ENCODE data around the gene CPE. TPM values are rescaled to one million over a fixed set of nuclear protein-coding genes. Genes with fewer than 3 reads are reported as not detected.

CPE gene
- total RNA-seq, 1 experiment from 2014 or later: 29.3 TPM

DNA sequence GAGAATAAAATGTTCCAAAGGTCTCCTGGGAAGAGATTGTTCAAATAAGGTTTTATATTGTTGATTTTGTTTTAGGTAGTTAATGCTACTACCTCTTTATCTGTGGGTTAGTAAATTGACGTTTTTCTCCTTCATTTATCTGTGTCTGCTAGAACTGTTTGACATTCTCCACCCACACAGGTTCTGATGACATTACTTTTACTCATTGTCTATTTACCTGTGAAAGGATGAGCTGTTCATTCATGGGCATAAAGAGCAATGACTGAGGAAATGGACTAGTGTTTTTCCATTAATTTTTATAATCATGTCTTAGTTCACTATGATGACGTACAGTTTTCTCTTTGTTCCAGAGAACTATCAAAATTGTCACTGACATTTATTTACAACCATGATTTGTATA is 75.6 kb downstream of the CPE start:
- no peaks in the 10 kb centered on the region for H4K20me1 ChIP-seq (ENCODE audit: insufficient read depth)
- ChIA-PET POLR2A (no interaction called here), RAD21 (ENCODE audit: low non-redundant PET in 1 of 2, low total read pairs in 2 of 2, uncharacterized antibody in 2 of 2, unreplicated experiment in 2 of 2) (no interaction called here), CTCF (no interaction called here)
- no TSS peak for BruUV-seq (replicated peaks)
- peak overlapping the region; percentile 2; the same call in 1 of the 2 replicates for H3K4me2 ChIP-seq (ENCODE audit: low read length)
- H3K9me2 ChIP-seq (ENCODE audit: insufficient read depth): no peaks in the 10 kb centered on the region
- 0 out of 4 replicates have a peak, but pooled peaks cover 0 to 7% of the 10 kb centered on the region in 2 experiments for H3K4me1 ChIP-seq (ENCODE audit: control insufficient read depth in 1 of 2, insufficient read depth in 2 of 2, low read length in 2 of 2)
- no peaks in the 10 kb centered on the region for H3K36me3 ChIP-seq (ENCODE audit: control insufficient read depth in 1 of 2, insufficient read depth in 2 of 2, low read length in 2 of 2)
- H3K9ac ChIP-seq (ENCODE audit: low read length): no peak overlapping the region
- TF ChIP-seq EGR1 (IDR thresholded peaks at IDR 0.05; ENCODE audit: low read depth): 0 out of 2 replicates have a peak, but pooled peaks have one; percentile 43
- no peak for TF ChIP-seq CBX3 (IDR thresholded peaks at IDR 0.05; ENCODE audit: low read depth)
- no peaks in the 10 kb centered on the region for H3K9me3 ChIP-seq (ENCODE audit: control insufficient read depth in 1 of 2, insufficient read depth in 1 of 2, low read depth in 1 of 2, low read length in 2 of 2)
- H2AFZ ChIP-seq (ENCODE audit: low read depth, low read length, poor library complexity, severe bottlenecking): no peak overlapping the region
- intact Hi-C loops (cut with micrococcal nuclease): no loop called here
- H3K27ac ChIP-seq (ENCODE audit: low read depth, low read length): no peak overlapping the region
- no peak overlapping the region for H3K4me3 ChIP-seq (replicated peaks in 1 of 2; ENCODE audit: low read depth in 1 of 2, low read length in 2 of 2)
- ATAC-seq (no peak), DNase-seq (ENCODE audit: low read depth, low spot score) (no peak)
- no peaks in the 10 kb centered on the region for H3K27me3 ChIP-seq (ENCODE audit: insufficient read depth, low read length)
- no peaks in the 10 kb centered on the region for H3K79me2 ChIP-seq (ENCODE audit: insufficient read depth, low read length)

DNA sequence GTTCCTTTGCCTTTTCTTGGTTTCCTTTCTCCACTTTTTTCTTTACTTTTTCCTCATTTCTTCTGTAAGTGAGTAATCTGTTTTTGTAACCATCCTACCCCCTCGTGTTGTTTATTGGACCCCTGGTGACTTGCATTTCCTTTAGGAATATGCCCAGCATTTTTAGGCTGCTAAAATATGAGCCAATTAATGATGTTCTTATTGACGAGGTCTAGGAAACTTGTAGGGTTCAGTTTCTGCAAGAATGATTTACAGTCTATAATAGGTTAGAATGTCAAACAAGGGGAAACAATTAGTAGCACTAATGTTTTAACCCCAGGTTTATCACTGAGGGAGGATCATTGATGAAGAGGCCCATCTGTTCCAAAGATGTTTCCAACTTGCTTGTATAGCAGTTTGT is 79.0 kb downstream of the CPE start:
- CTCF ChIA-PET: no interaction called here
- RAD21 ChIA-PET (ENCODE audit: low non-redundant PET in 1 of 2, low total read pairs in 2 of 2, uncharacterized antibody in 2 of 2, unreplicated experiment in 2 of 2): no interaction called here
- H3K4me1 ChIP-seq (ENCODE audit: control insufficient read depth in 1 of 2, insufficient read depth in 2 of 2, low read length in 2 of 2): 0 out of 4 replicates have a peak, but pooled peaks cover 0 to 7% of the 10 kb centered on the region in 2 experiments
- no peak overlapping the region for H3K4me3 ChIP-seq (replicated peaks in 1 of 2; ENCODE audit: low read depth in 1 of 2, low read length in 2 of 2)
- H3K9me3 ChIP-seq (ENCODE audit: control insufficient read depth in 1 of 2, insufficient read depth in 1 of 2, low read depth in 1 of 2, low read length in 2 of 2): no peaks in the 10 kb centered on the region
- POLR2A ChIA-PET: no interaction called here
- no peak overlapping the region for H3K9ac ChIP-seq (ENCODE audit: low read length)
- intact Hi-C loops (cut with micrococcal nuclease): no loop called here
- H3K36me3 ChIP-seq (ENCODE audit: control insufficient read depth in 1 of 2, insufficient read depth in 2 of 2, low read length in 2 of 2): no peaks in the 10 kb centered on the region
- TF ChIP-seq, protein P1, sequence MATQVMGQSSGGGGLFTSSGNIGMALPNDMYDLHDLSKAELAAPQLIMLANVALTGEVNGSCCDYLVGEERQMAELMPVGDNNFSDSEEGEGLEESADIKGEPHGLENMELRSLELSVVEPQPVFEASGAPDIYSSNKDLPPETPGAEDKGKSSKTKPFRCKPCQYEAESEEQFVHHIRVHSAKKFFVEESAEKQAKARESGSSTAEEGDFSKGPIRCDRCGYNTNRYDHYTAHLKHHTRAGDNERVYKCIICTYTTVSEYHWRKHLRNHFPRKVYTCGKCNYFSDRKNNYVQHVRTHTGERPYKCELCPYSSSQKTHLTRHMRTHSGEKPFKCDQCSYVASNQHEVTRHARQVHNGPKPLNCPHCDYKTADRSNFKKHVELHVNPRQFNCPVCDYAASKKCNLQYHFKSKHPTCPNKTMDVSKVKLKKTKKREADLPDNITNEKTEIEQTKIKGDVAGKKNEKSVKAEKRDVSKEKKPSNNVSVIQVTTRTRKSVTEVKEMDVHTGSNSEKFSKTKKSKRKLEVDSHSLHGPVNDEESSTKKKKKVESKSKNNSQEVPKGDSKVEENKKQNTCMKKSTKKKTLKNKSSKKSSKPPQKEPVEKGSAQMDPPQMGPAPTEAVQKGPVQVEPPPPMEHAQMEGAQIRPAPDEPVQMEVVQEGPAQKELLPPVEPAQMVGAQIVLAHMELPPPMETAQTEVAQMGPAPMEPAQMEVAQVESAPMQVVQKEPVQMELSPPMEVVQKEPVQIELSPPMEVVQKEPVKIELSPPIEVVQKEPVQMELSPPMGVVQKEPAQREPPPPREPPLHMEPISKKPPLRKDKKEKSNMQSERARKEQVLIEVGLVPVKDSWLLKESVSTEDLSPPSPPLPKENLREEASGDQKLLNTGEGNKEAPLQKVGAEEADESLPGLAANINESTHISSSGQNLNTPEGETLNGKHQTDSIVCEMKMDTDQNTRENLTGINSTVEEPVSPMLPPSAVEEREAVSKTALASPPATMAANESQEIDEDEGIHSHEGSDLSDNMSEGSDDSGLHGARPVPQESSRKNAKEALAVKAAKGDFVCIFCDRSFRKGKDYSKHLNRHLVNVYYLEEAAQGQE (IDR thresholded peaks at IDR 0.05; ENCODE audit: low read depth): no peak
- TF ChIP-seq, protein P2, sequence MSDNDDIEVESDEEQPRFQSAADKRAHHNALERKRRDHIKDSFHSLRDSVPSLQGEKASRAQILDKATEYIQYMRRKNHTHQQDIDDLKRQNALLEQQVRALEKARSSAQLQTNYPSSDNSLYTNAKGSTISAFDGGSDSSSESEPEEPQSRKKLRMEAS (IDR thresholded peaks at IDR 0.05): no peak
- TF ChIP-seq ELF1 (IDR thresholded peaks at IDR 0.05; ENCODE audit: borderline replicate concordance, low read depth) (no peak), ZFX (IDR thresholded peaks at IDR 0.05) (no peak), YY1 (IDR thresholded peaks at IDR 0.05; ENCODE audit: extremely low read depth, insufficient replicate concordance, low read depth, low read length) (no peak), RAD21 (IDR thresholded peaks at IDR 0.05; ENCODE audit: low read depth) (no peak), JUND (IDR thresholded peaks at IDR 0.05) (no peak), EZH2phosphoT487 (IDR thresholded peaks at IDR 0.05; ENCODE audit: borderline replicate concordance) (no peak), TCF7L2 (IDR thresholded peaks at IDR 0.05; ENCODE audit: borderline replicate concordance, extremely low read depth, insufficient read depth, insufficient read length) (no peak)
- TF ChIP-seq, protein P3, sequence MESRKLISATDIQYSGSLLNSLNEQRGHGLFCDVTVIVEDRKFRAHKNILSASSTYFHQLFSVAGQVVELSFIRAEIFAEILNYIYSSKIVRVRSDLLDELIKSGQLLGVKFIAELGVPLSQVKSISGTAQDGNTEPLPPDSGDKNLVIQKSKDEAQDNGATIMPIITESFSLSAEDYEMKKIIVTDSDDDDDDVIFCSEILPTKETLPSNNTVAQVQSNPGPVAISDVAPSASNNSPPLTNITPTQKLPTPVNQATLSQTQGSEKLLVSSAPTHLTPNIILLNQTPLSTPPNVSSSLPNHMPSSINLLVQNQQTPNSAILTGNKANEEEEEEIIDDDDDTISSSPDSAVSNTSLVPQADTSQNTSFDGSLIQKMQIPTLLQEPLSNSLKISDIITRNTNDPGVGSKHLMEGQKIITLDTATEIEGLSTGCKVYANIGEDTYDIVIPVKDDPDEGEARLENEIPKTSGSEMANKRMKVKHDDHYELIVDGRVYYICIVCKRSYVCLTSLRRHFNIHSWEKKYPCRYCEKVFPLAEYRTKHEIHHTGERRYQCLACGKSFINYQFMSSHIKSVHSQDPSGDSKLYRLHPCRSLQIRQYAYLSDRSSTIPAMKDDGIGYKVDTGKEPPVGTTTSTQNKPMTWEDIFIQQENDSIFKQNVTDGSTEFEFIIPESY (IDR thresholded peaks at IDR 0.05; ENCODE audit: extremely low read depth, insufficient replicate concordance, low read length): no peak
- TF ChIP-seq, protein P4, sequence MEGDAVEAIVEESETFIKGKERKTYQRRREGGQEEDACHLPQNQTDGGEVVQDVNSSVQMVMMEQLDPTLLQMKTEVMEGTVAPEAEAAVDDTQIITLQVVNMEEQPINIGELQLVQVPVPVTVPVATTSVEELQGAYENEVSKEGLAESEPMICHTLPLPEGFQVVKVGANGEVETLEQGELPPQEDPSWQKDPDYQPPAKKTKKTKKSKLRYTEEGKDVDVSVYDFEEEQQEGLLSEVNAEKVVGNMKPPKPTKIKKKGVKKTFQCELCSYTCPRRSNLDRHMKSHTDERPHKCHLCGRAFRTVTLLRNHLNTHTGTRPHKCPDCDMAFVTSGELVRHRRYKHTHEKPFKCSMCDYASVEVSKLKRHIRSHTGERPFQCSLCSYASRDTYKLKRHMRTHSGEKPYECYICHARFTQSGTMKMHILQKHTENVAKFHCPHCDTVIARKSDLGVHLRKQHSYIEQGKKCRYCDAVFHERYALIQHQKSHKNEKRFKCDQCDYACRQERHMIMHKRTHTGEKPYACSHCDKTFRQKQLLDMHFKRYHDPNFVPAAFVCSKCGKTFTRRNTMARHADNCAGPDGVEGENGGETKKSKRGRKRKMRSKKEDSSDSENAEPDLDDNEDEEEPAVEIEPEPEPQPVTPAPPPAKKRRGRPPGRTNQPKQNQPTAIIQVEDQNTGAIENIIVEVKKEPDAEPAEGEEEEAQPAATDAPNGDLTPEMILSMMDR (IDR thresholded peaks at IDR 0.05 in 2 of 3, conservative IDR thresholded peaks at IDR 0.05 in 1 of 3; ENCODE audit: borderline replicate concordance in 1 of 3, insufficient read depth in 1 of 3, low read depth in 2 of 3, low read length in 2 of 3): no peak
- H3K27ac ChIP-seq (ENCODE audit: low read depth, low read length): no peak overlapping the region
- H3K9me2 ChIP-seq (ENCODE audit: insufficient read depth): no peaks in the 10 kb centered on the region
- no peaks in the 10 kb centered on the region for H4K20me1 ChIP-seq (ENCODE audit: insufficient read depth)
- H3K4me2 ChIP-seq (ENCODE audit: low read length): no peak overlapping the region
- no peaks in the 10 kb centered on the region for H3K27me3 ChIP-seq (ENCODE audit: insufficient read depth, low read length)
- ATAC-seq (no peak), DNase-seq (ENCODE audit: low read depth, low spot score) (no peak)
- no peak overlapping the region for H2AFZ ChIP-seq (ENCODE audit: low read depth, low read length, poor library complexity, severe bottlenecking)
- BruUV-seq (replicated peaks): no TSS peak
- H3K79me2 ChIP-seq (ENCODE audit: insufficient read depth, low read length): no peaks in the 10 kb centered on the region

Measured in HCT116 (cell line).